B cell (primary cell): ENCODE measurements around the gene GRAP. TPM values are rescaled to one million over a fixed set of nuclear protein-coding genes. Genes with fewer than 3 reads are reported as not detected.
A peak's percentile ranks its signal among the peaks of the same experiment; 100 is the strongest.
"Not testable (repeated sequence)": the region's sequence is repeated elsewhere in the genome, so short reads cannot be mapped to it uniquely, and the experiment has no call there.

Experiments used
- ATAC-seq: fragments of 200-7000 bp; cut with Tn5 transposase; one replicate; pipeline ENCODE4 v1.10.0; 2021; ENCODE audit warnings: low read depth, mild to moderate bottlenecking, moderate number of reproducible peaks, moderate library complexity
- CTCF ChIA-PET: fragments of 350-600 bp; sonication (Branson Sonifier 250); formaldehyde crosslinking; loops from one replicate; lab custom pipeline; 2021; ENCODE audit warnings: antibody characterized with exemption, inconsistent platforms; lab: Charles Lee
- POLR2A ChIA-PET: fragments of 350-600 bp; sonication (Branson Sonifier 250); formaldehyde crosslinking; loops from one replicate; lab custom pipeline; 2021; ENCODE audit warnings: antibody characterized with exemption; lab: Charles Lee
- DNase-seq: peaks from one replicate; pipeline ENCODE4 v3.0.0; 2013
- H2AFZ ChIP-seq: 2 replicates; pipeline ENCODE4 v1.6.1; 2012; ENCODE audit warnings: mild to moderate bottlenecking, low read depth, low read length; ENCODE audit not compliant: insufficient read depth, poor library complexity, severe bottlenecking
- H3K27ac ChIP-seq, 2 donors: 1 replicate in 1 of 2; 2 replicates in 1 of 2; pipeline ENCODE4 v1.5.1; 2012 to 2013; ENCODE audit warnings: low read length in 2 of 2, mild to moderate bottlenecking in 2 of 2, moderate library complexity in 1 of 2
- H3K27me3 ChIP-seq, 4 experiments: fragments of 200-600 bp in 1 of 4; sonication (generic) in 1 of 4; replicated peaks in 1 of 4; 1 replicate in 2 of 4; 2 replicates in 2 of 4; pipeline versions ENCODE4 v1.6.1 to v1.7.0; 2013 to 2016; ENCODE audit warnings: low read length in 3 of 4, mild to moderate bottlenecking in 2 of 4, mixed read lengths in 1 of 4, moderate library complexity in 1 of 4; ENCODE audit not compliant: insufficient read depth in 4 of 4, control insufficient read depth in 3 of 4; ENCODE audit errors: control extremely low read depth in 1 of 4
- H3K36me3 ChIP-seq, 2 experiments: replicated peaks in 1 of 2; 1 replicate in 1 of 2; 2 replicates in 1 of 2; pipeline versions ENCODE4 v1.6.1 to v1.7.1; 2013; ENCODE audit warnings: low read length in 1 of 2; ENCODE audit not compliant: insufficient read depth in 2 of 2, control insufficient read depth in 1 of 2; ENCODE audit errors: control extremely low read depth in 1 of 2, extremely low read depth in 1 of 2
- H3K4me1 ChIP-seq, 2 donors: fragments of 200-600 bp in 1 of 2; sonication (generic) in 1 of 2; 1 replicate in 1 of 2; 2 replicates in 1 of 2; pipeline versions ENCODE4 v1.5.1 to v1.6.1; 2013 to 2017; ENCODE audit warnings: low read length in 2 of 2; ENCODE audit not compliant: control insufficient read depth in 2 of 2, insufficient read depth in 2 of 2
- H3K4me2 ChIP-seq: replicated peaks from 2 replicates; pipeline ENCODE3; 2012; ENCODE audit warnings: mild to moderate bottlenecking, low read depth, low read length; ENCODE audit not compliant: poor library complexity, severe bottlenecking
- H3K4me3 ChIP-seq, 5 experiments: fragments of 200-600 bp in 1 of 5; sonication (generic) in 1 of 5; 1 replicate in 3 of 5; 2 replicates in 2 of 5; pipeline versions ENCODE4 v1.5.1 to v1.7.0; 2011 to 2016; ENCODE audit warnings: low read length in 4 of 5, mild to moderate bottlenecking in 4 of 5, low read depth in 2 of 5, control low read depth in 1 of 5, moderate library complexity in 1 of 5; ENCODE audit not compliant: insufficient read depth in 1 of 5; ENCODE audit errors: control extremely low read depth in 1 of 5, extremely low read depth in 1 of 5
- H3K79me2 ChIP-seq: fragments of 200-600 bp; sonication (generic); one replicate; pipeline ENCODE4 v1.6.0; 2016; ENCODE audit warnings: low read length; ENCODE audit not compliant: control insufficient read depth, insufficient read depth
- H3K9ac ChIP-seq: fragments of 200-600 bp; sonication (generic); 2 replicates; pipeline ENCODE4 v1.6.1; 2017; ENCODE audit warnings: mild to moderate bottlenecking, low read length, moderate library complexity
- H3K9me3 ChIP-seq, 3 donors: one replicate each; pipeline versions ENCODE4 v1.6.1 to v1.7.1; 2013; ENCODE audit warnings: low read length in 2 of 3; ENCODE audit not compliant: control insufficient read depth in 2 of 3, insufficient read depth in 1 of 3; ENCODE audit errors: control extremely low read depth in 1 of 3
- H4K20me1 ChIP-seq: 2 replicates; pipeline ENCODE4 v1.6.0; 2012; ENCODE audit warnings: mild to moderate bottlenecking, low read length; ENCODE audit not compliant: insufficient read depth, control insufficient read depth, poor library complexity, severe bottlenecking
- H3K27ac Mint-ChIP-seq: one replicate; pipeline ENCODE4 v1.8.0; 2021; ENCODE audit warnings: mixed read lengths
- H3K27me3 Mint-ChIP-seq: one replicate; pipeline ENCODE4 v1.8.0; 2021; ENCODE audit warnings: mixed read lengths
- H3K4me1 Mint-ChIP-seq: one replicate; pipeline ENCODE4 v1.8.0; 2021; ENCODE audit warnings: mixed read lengths
- H3K4me3 Mint-ChIP-seq: one replicate; pipeline ENCODE4 v1.8.0; 2021; ENCODE audit warnings: mixed read lengths
- H3K9me3 Mint-ChIP-seq: one replicate; pipeline ENCODE4 v1.8.0; 2022; ENCODE audit warnings: mixed read lengths; ENCODE audit not compliant: insufficient read depth
- WGBS: methylation state at CpG from one replicate; pipeline ENCODE4 v1.1.5; 2013; ENCODE audit warnings: missing lambda C conversion rate; ENCODE audit not compliant: insufficient coverage; 5-methylcytosine and 5-hydroxymethylcytosine counted together
- intact Hi-C: fragments of 100-400 bp; cut with micrococcal nuclease; formaldehyde crosslinking; loops from one replicate; pipeline ENCODE4 v1.10.0; 2022
- polyA plus RNA-seq: library from polyadenylated mRNA; depleted of rRNA; stranded (reverse); fragments of >200 nt; gene quantifications from 2 replicates; pipeline ENCODE4 v1.2.3, GENCODE V29; 2012
- total RNA-seq, 2 donors: library from RNA; stranded (reverse); fragments of 120-200 nt in 1 of 2; gene quantifications; 1 replicate in 1 of 2; 2 replicates in 1 of 2; pipeline versions ENCODE4 v1.2.3 to v1.2.4, GENCODE V29; 2013 to 2022

Gene GRAP
- total and polyA plus RNA-seq, 2 donors (not counting 1 experiment from before 2014, with no cell fraction given) = 59.8 to 93.2 TPM

- POLR2A ChIA-PET, CTCF ChIA-PET, DNase-seq, H3K4me2 ChIP-seq, H3K4me1 ChIP-seq, H3K9me3 ChIP-seq, H3K9me3 Mint-ChIP-seq, H3K27me3 Mint-ChIP-seq, H3K36me3 ChIP-seq, H3K27ac ChIP-seq, H3K4me3 ChIP-seq, H3K4me1 Mint-ChIP-seq, H3K27me3 ChIP-seq, H3K4me3 Mint-ChIP-seq, H3K9ac ChIP-seq, H3K27ac Mint-ChIP-seq, H2AFZ ChIP-seq, H3K79me2 ChIP-seq, H4K20me1 ChIP-seq, intact Hi-C loops: not testable (repeated sequence)
- WGBS = 90% methylated on average over 3 of the region's 31 CpGs
- peak; percentile 98 for ATAC-seq
Observed at GRCh38 chr17:19076398-19077192, 29.8 kb upstream of the GRAP start.

GRCh38 chr17:19070318-19071168, 23.8 kb upstream of the GRAP start:
- H3K4me1 Mint-ChIP-seq, H3K27me3 ChIP-seq, H3K27ac Mint-ChIP-seq, intact Hi-C loops, H3K27me3 Mint-ChIP-seq, POLR2A ChIA-PET, H3K27ac ChIP-seq, H3K36me3 ChIP-seq, H3K4me1 ChIP-seq, H4K20me1 ChIP-seq, DNase-seq, H3K4me3 ChIP-seq, H2AFZ ChIP-seq, H3K4me3 Mint-ChIP-seq, CTCF ChIA-PET, H3K9me3 Mint-ChIP-seq, H3K9me3 ChIP-seq, H3K79me2 ChIP-seq, H3K9ac ChIP-seq, H3K4me2 ChIP-seq: not testable (repeated sequence)
- no CpG with 5 or more reads among the region's 34 CpGs for WGBS
- ATAC-seq = peak; percentile 99

- H3K27me3 ChIP-seq, H3K27me3 Mint-ChIP-seq, H4K20me1 ChIP-seq, H3K9me3 Mint-ChIP-seq, H3K79me2 ChIP-seq, H3K9ac ChIP-seq, ATAC-seq, intact Hi-C loops, H3K4me2 ChIP-seq, H3K36me3 ChIP-seq, H3K4me1 Mint-ChIP-seq, H3K4me1 ChIP-seq, H3K27ac ChIP-seq, H3K9me3 ChIP-seq, H2AFZ ChIP-seq: not testable (repeated sequence)
- WGBS = no CpG with 5 or more reads among the region's 17 CpGs
- Mint-ChIP-seq H3K27ac (peak overlapping the region; percentile 59), H3K4me3 (peak overlapping the region; percentile 61)
- ChIA-PET POLR2A (interaction anchor here (0.5 to 0.6 kb wide), 2 partner anchors 206 to 700 kb away, joined by 3 to 4 read pairs; no protein-coding TSS in a partner anchor), CTCF (interaction anchor here (0.6 kb wide), 1 partner anchor 1032 kb away, joined by 4 read pairs; no protein-coding TSS in a partner anchor)
- peak; percentile 22 for DNase-seq
- peak overlapping the region in 1 of 5 experiments; percentile 35 for H3K4me3 ChIP-seq
Observed at GRCh38 chr17:19064378-19064777, 17.6 kb upstream of the GRAP start.
